WTC11 (cell line): ENCODE results near the gene GUCA2B. TPM values are rescaled to one million over a fixed set of nuclear protein-coding genes. Genes with fewer than 3 reads are reported as not detected.

Source experiments
- ATAC-seq: fragments of 200-7000 bp; cut with Tn5 transposase; 2 replicates; pipeline ENCODE4 v1.10.0; 2021; ENCODE audit warnings: mild to moderate bottlenecking, moderate library complexity
- CTCF ChIA-PET: fragments of 300-600 bp; sonication (Branson Sonifier 250); formaldehyde crosslinking; loops from one replicate; lab custom pipeline; 2021; ENCODE audit warnings: antibody characterized with exemption; lab: Charles Lee
- POLR2A ChIA-PET: fragments of 350-600 bp; sonication (Branson Sonifier 250); formaldehyde crosslinking; loops from one replicate; lab custom pipeline; 2021; ENCODE audit warnings: antibody characterized with exemption; lab: Charles Lee
- DNase-seq: peaks from one replicate; pipeline ENCODE4 v3.0.0; 2021; ENCODE audit warnings: low spot score
- H3K27ac Mint-ChIP-seq: 2 replicates; pipeline ENCODE4 v1.8.0; 2021; ENCODE audit warnings: mixed read lengths
- H3K27me3 Mint-ChIP-seq: 2 replicates; pipeline ENCODE4 v1.8.0; 2021; ENCODE audit warnings: low read depth, mild to moderate bottlenecking, moderate library complexity, mixed read lengths
- H3K36me3 Mint-ChIP-seq: 2 replicates; pipeline ENCODE4 v1.8.0; 2021; ENCODE audit warnings: mixed read lengths
- H3K4me1 Mint-ChIP-seq: 2 replicates; pipeline ENCODE4 v1.8.0; 2022; ENCODE audit warnings: mixed read lengths
- H3K4me3 Mint-ChIP-seq: 2 replicates; pipeline ENCODE4 v1.8.0; 2021; ENCODE audit warnings: mild to moderate bottlenecking, moderate library complexity, mixed read lengths
- H3K9me3 Mint-ChIP-seq: 2 replicates; pipeline ENCODE4 v1.8.0; 2021; ENCODE audit warnings: mixed read lengths
- ATF2 ChIP-seq: sonication (generic); formaldehyde crosslinking; IDR thresholded peaks from 2 replicates; pipeline ENCODE4 v1.8.1; 2022; ENCODE audit warnings: low read depth, missing genetic modification reagents, borderline replicate concordance
- CBFB ChIP-seq: sonication (generic); formaldehyde crosslinking; IDR thresholded peaks from 2 replicates; pipeline ENCODE4 v1.8.1; 2022; ENCODE audit warnings: mild to moderate bottlenecking, low read depth, missing genetic modification reagents
- E2F4 ChIP-seq: sonication (generic); formaldehyde crosslinking; IDR thresholded peaks from 2 replicates; pipeline ENCODE4 v1.8.1; 2022; ENCODE audit warnings: low read depth, mild to moderate bottlenecking, moderate library complexity, missing genetic modification reagents, borderline replicate concordance
- E2F5 ChIP-seq: sonication (generic); formaldehyde crosslinking; IDR thresholded peaks from 2 replicates; pipeline ENCODE4 v1.8.1; 2022; ENCODE audit warnings: mild to moderate bottlenecking, moderate library complexity, missing genetic modification reagents
- ERG ChIP-seq: fragments of 250-450 bp; sonication (Bioruptor Pico); IDR thresholded peaks from 2 replicates; pipeline ENCODE4 v1.8.0; 2021; ENCODE audit warnings: mild to moderate bottlenecking
- GABPB1 ChIP-seq: sonication (generic); formaldehyde crosslinking; IDR thresholded peaks from 2 replicates; pipeline ENCODE4 v1.8.1; 2023; ENCODE audit warnings: mild to moderate bottlenecking, missing genetic modification reagents
- GTF2I ChIP-seq: fragments of 250-450 bp; sonication (Bioruptor Pico); conservative IDR thresholded peaks from 2 replicates; pipeline ENCODE4 v1.4.0; 2021; ENCODE audit warnings: mild to moderate bottlenecking
- MLX ChIP-seq: sonication (generic); formaldehyde crosslinking; IDR thresholded peaks from 2 replicates; pipeline ENCODE4 v1.8.1; 2023; ENCODE audit warnings: mild to moderate bottlenecking, missing genetic modification reagents, moderate library complexity
- NR2C2 ChIP-seq: sonication (generic); formaldehyde crosslinking; IDR thresholded peaks from 2 replicates; pipeline ENCODE4 v1.8.0; 2022; ENCODE audit warnings: mild to moderate bottlenecking, missing genetic modification reagents
- NR3C1 ChIP-seq: sonication (generic); formaldehyde crosslinking; conservative IDR thresholded peaks from 2 replicates; pipeline ENCODE4 v1.8.1; 2023; ENCODE audit warnings: low read depth, mild to moderate bottlenecking, missing genetic modification reagents
- PRDM15 ChIP-seq: sonication (generic); formaldehyde crosslinking; IDR thresholded peaks from 2 replicates; pipeline ENCODE4 v1.8.0; 2022; ENCODE audit warnings: missing genetic modification reagents
- PRRX2 ChIP-seq: fragments of 250-450 bp; sonication (Bioruptor Pico); IDR thresholded peaks from 2 replicates; pipeline ENCODE4 v1.8.0; 2021; ENCODE audit warnings: mild to moderate bottlenecking
- SP1 ChIP-seq: sonication (generic); formaldehyde crosslinking; conservative IDR thresholded peaks from 2 replicates; pipeline ENCODE4 v1.8.1; 2022; ENCODE audit warnings: missing genetic modification reagents
- TEAD1 ChIP-seq: sonication (generic); formaldehyde crosslinking; IDR thresholded peaks from 2 replicates; pipeline ENCODE4 v1.8.0; 2022; ENCODE audit warnings: mild to moderate bottlenecking, missing genetic modification reagents
- ZBTB21 ChIP-seq: sonication (generic); formaldehyde crosslinking; IDR thresholded peaks from 2 replicates; pipeline ENCODE4 v1.8.1; 2023; ENCODE audit warnings: mild to moderate bottlenecking, missing genetic modification reagents, borderline replicate concordance
- ZMAT4 ChIP-seq: fragments of 250-450 bp; sonication (Bioruptor Pico); IDR thresholded peaks from 2 replicates; pipeline ENCODE4 v1.9.0; 2021; ENCODE audit warnings: mild to moderate bottlenecking
- ZNF138 ChIP-seq: sonication (generic); formaldehyde crosslinking; conservative IDR thresholded peaks from 2 replicates; pipeline ENCODE4 v1.8.1; 2022; ENCODE audit warnings: mild to moderate bottlenecking, moderate library complexity, missing genetic modification reagents
- ZNF219 ChIP-seq: sonication (generic); formaldehyde crosslinking; IDR thresholded peaks from 2 replicates; pipeline ENCODE4 v1.8.0; 2023; ENCODE audit warnings: missing genetic modification reagents, mild to moderate bottlenecking, borderline replicate concordance
- ZNF317 ChIP-seq: sonication (generic); formaldehyde crosslinking; IDR thresholded peaks from 2 replicates; pipeline ENCODE4 v1.8.1; 2023; ENCODE audit warnings: low read depth, mild to moderate bottlenecking, moderate library complexity, missing genetic modification reagents, borderline replicate concordance
- ZSCAN18 ChIP-seq: fragments of 250-450 bp; sonication (Bioruptor Pico); IDR thresholded peaks from 2 replicates; pipeline ENCODE4 v2.1.2; 2022; ENCODE audit warnings: mild to moderate bottlenecking, moderate library complexity
- total RNA-seq: library from RNA; stranded (reverse); gene quantifications from 3 replicates; pipeline ENCODE4 v1.2.3, GENCODE V29; 2021

The GUCA2B gene
- total RNA-seq, 1 experiment from 2014 or later = not detected

- no peak for TF ChIP-seq ZMAT4
These were observed 23.8 kb downstream of the GUCA2B start (continued) for GRCh38 chr1:42176902-42177519.

GRCh38 chr1:42177541-42177981 is 24.4 kb downstream of the GUCA2B start:
- CTCF ChIA-PET = interaction anchor here (0.8 kb wide), 1 partner anchor 9 kb away, joined by 3 read pairs; no protein-coding TSS in a partner anchor
- ATAC-seq (no peak), DNase-seq (no peak)
- Mint-ChIP-seq H3K4me1 (peaks cover 7% of the 10 kb centered on the region), H3K27ac (peak overlapping the region; percentile 29; the same call in 1 of the 2 replicates), H3K4me3 (no peak overlapping the region), H3K27me3 (no peaks in the 10 kb centered on the region), H3K9me3 (no peaks in the 10 kb centered on the region), H3K36me3 (peaks cover 9% of the 10 kb centered on the region; the same call in 1 of the 2 replicates)
- POLR2A ChIA-PET = interaction anchor here (0.6 kb wide), 1 partner anchor 129 kb away, joined by 3 read pairs; no protein-coding TSS in a partner anchor
- no peak for TF ChIP-seq ZNF317 (CRISPR knock-in tag)
- TF ChIP-seq E2F4 (CRISPR knock-in tag) = no peak
- TF ChIP-seq GTF2I (CRISPR knock-in tag) = no peak
- no peak for TF ChIP-seq ZMAT4
- TF ChIP-seq GABPB1 = no peak
- TF ChIP-seq ZSCAN18 (CRISPR knock-in tag) = no peak
- no peak for TF ChIP-seq PRRX2
- TF ChIP-seq NR3C1 (CRISPR knock-in tag) = no peak
- no peak for TF ChIP-seq SP1 (CRISPR knock-in tag)
- no peak for TF ChIP-seq ATF2 (CRISPR knock-in tag)
- no peak for TF ChIP-seq ERG (CRISPR knock-in tag)
- TF ChIP-seq PRDM15 (CRISPR knock-in tag) = no peak
- TF ChIP-seq CBFB = no peak
- TF ChIP-seq ZNF138 (CRISPR knock-in tag) = no peak
- TF ChIP-seq MLX = no peak
- no peak for TF ChIP-seq ZNF219 (CRISPR knock-in tag)
- TF ChIP-seq TEAD1 (CRISPR knock-in tag) = no peak
- no peak for TF ChIP-seq ZBTB21 (CRISPR knock-in tag)
- TF ChIP-seq NR2C2 (CRISPR knock-in tag) = no peak
- no peak for TF ChIP-seq E2F5 (CRISPR knock-in tag)
